Stimulated activated memory B cell treated with anti-CD40 and anti-IgM and Interleukin-4, amounts not matched to agents 10 μg/mL and 1 μg/mL and 100 μg/mL, for 72 hours (primary cell): ENCODE measurements around the gene SLC16A1.
"Not testable (repeated sequence)": the region's sequence is repeated elsewhere in the genome, so short reads cannot be mapped to it uniquely, and the experiment has no call there.

ENCODE experiments used
- ATAC-seq: fragments of 150-1000 bp; cut with Tn5 transposase; 2 replicates; pipeline ENCODE4 v1.10.0; 2021
- H3K27ac Mint-ChIP-seq: one replicate; pipeline ENCODE4 v1.8.0; 2022; ENCODE audit warnings: mild to moderate bottlenecking, mixed read lengths
- H3K27me3 Mint-ChIP-seq: one replicate; pipeline ENCODE4 v1.8.0; 2022; ENCODE audit warnings: mixed read lengths
- H3K36me3 Mint-ChIP-seq: one replicate; pipeline ENCODE4 v1.8.0; 2022; ENCODE audit warnings: mixed read lengths
- H3K4me1 Mint-ChIP-seq: one replicate; pipeline ENCODE4 v1.8.0; 2022; ENCODE audit warnings: mixed read lengths
- H3K4me3 Mint-ChIP-seq: one replicate; pipeline ENCODE4 v1.8.0; 2022; ENCODE audit warnings: mild to moderate bottlenecking, moderate library complexity, mixed read lengths
- H3K9me3 Mint-ChIP-seq: one replicate; pipeline ENCODE4 v1.8.0; 2022; ENCODE audit warnings: mixed read lengths

SLC16A1 gene

DNA sequence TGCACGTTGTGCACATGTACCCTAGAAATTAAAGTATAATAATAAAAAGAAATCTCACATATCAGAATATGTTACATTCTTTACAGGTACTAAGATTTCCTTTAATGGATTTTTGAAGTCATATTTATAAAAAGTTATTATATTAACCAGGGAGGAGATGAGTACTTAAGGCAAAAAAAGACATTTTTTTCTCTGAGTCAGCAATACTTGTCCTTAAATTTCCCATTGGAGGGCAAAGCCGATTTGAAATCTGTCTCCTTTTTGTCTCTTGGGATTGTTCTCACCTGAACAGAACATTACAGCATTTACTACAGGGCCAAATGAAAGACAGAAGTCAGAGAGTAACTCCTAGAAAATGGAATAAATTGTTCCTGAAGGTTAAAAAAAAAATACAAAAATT is 26.3 kb upstream of the SLC16A1 start:
- Mint-ChIP-seq H3K4me3 (no peak overlapping the region), H3K9me3 (no peaks in the 10 kb centered on the region), H3K27me3 (no peaks in the 10 kb centered on the region), H3K27ac (peak overlapping the region; percentile 78), H3K4me1 (peaks cover 20% of the 10 kb centered on the region), H3K36me3 (peaks cover 3% of the 10 kb centered on the region)
- no peak for ATAC-seq

GRCh38 chr1:112981834-112982233 is 25.8 kb upstream of the SLC16A1 start:
- H3K4me3 Mint-ChIP-seq, H3K27ac Mint-ChIP-seq, ATAC-seq, H3K9me3 Mint-ChIP-seq, H3K27me3 Mint-ChIP-seq, H3K36me3 Mint-ChIP-seq: not testable (repeated sequence)
- H3K4me1 Mint-ChIP-seq, result peaks cover 20% of the 10 kb centered on the region

DNA sequence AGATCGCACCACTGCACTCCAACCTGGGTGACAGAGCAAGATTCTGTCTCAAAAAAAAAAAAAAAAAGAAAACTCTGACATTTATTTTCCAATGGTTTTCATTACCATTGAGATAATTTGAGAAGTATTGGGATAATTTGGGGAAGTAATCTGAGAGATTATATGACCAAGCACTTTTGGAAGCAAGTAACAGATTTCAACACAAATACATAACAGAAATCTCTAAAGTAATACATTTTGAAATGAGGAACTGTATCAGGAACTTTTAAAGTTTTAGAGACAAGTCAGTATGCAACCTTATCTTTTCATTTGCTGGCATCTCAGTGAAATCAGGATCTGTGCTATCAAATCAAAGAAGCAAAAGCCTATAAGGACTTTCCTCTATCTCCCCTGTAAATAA is 25.4 kb upstream of the SLC16A1 start:
- Mint-ChIP-seq H3K4me3 (no peak overlapping the region), H3K27ac (no peak overlapping the region), H3K36me3 (no peaks in the 10 kb centered on the region), H3K27me3 (no peaks in the 10 kb centered on the region), H3K4me1 (peaks cover 20% of the 10 kb centered on the region), H3K9me3 (no peaks in the 10 kb centered on the region)
- ATAC-seq, result no peak

GRCh38 chr1:112975336-112975735 is 19.3 kb upstream of the SLC16A1 start:
- H3K4me1 Mint-ChIP-seq, result no peaks in the 10 kb centered on the region
- no peak overlapping the region for H3K4me3 Mint-ChIP-seq
- H3K36me3 Mint-ChIP-seq, result peaks cover 24% of the 10 kb centered on the region
- no peak overlapping the region for H3K27ac Mint-ChIP-seq
- H3K9me3 Mint-ChIP-seq, result no peaks in the 10 kb centered on the region
- no peak for ATAC-seq
- H3K27me3 Mint-ChIP-seq, result no peaks in the 10 kb centered on the region

DNA sequence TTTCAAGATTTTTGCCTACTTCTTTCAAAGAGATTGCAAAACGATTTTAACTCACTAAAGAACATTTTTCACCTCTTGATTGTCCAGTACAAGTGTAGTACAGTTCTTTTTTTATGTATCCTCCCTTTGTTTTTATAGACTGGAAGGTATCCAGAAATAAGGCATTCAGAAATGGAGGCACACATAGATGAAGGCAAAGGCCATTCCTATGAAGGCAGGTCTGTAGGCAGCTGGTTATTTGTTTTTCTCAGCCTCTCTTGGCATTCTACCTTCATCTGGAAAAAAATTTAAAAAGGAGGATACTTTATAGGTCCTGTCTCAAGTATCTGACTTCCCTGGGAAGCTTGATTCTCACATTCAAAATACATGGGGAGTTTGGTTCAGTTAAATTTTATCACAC is 18.6 kb upstream of the SLC16A1 start:
- Mint-ChIP-seq H3K27ac (no peak overlapping the region), H3K4me3 (no peak overlapping the region), H3K36me3 (peaks cover 30% of the 10 kb centered on the region), H3K4me1 (no peaks in the 10 kb centered on the region), H3K27me3 (no peaks in the 10 kb centered on the region), H3K9me3 (no peaks in the 10 kb centered on the region)
- no peak for ATAC-seq

- Mint-ChIP-seq H3K4me1 (no peaks in the 10 kb centered on the region), H3K9me3 (no peaks in the 10 kb centered on the region), H3K27ac (no peak overlapping the region), H3K36me3 (peaks cover 36% of the 10 kb centered on the region), H3K4me3 (no peak overlapping the region), H3K27me3 (no peaks in the 10 kb centered on the region)
- ATAC-seq, result no peak
These were observed 17.8 kb upstream of the SLC16A1 start for GRCh38 chr1:112973788-112974187.

DNA sequence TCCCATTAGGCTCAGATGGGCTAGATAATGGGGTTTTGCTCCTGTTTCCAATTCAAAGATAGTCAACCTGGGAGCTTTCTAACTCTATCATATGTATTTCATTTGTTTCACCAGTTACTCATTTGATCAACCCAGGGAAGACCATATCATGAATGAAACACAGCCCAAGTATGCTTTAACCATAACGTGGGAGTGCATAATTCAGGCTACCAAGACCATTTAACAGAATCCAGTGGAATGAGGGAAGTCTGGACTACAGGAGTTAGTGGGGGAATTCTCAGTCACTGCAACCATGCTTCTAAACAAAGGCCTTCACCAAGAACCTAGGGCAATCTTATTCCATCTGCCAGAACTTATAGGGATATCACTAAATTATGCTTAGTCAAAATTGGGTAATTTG is 15.0 kb upstream of the SLC16A1 start:
- Mint-ChIP-seq H3K9me3 (no peaks in the 10 kb centered on the region), H3K4me3 (no peak overlapping the region), H3K36me3 (peaks cover 53% of the 10 kb centered on the region), H3K4me1 (no peaks in the 10 kb centered on the region), H3K27me3 (no peaks in the 10 kb centered on the region), H3K27ac (no peak overlapping the region)
- no peak for ATAC-seq

- no peak for ATAC-seq
- Mint-ChIP-seq H3K27ac (no peak overlapping the region), H3K9me3 (no peaks in the 10 kb centered on the region), H3K4me3 (no peak overlapping the region), H3K27me3 (no peaks in the 10 kb centered on the region), H3K36me3 (peaks cover 70% of the 10 kb centered on the region), H3K4me1 (peaks cover 31% of the 10 kb centered on the region)
These were observed 8.4 kb upstream of the SLC16A1 start for GRCh38 chr1:112964347-112964746.

DNA sequence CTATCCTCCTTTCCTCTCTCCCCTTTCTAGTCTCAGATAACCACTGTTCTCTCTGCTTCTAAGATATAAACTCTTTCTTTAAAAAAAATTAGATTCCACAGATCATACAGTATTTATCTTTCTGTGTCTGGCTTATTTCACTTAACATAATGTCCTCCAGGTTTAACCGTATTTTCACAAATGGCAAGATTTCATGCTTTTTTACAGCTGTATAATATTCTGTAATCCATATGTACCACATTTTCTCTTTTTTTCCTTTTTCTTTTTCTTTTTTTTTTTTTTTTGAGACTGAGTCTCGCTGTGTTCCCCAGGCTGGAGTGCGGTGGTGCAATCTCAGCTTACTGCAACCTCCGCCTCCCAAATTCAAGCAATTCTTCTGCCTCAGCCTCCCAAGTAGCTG is 5.1 kb upstream of the SLC16A1 start:
- H3K4me3 Mint-ChIP-seq, result no peak overlapping the region
- H3K9me3 Mint-ChIP-seq, result no peaks in the 10 kb centered on the region
- no peak overlapping the region for H3K27ac Mint-ChIP-seq
- no peaks in the 10 kb centered on the region for H3K27me3 Mint-ChIP-seq
- H3K36me3 Mint-ChIP-seq, result peaks cover 54% of the 10 kb centered on the region
- no peak for ATAC-seq
- peaks cover 47% of the 10 kb centered on the region for H3K4me1 Mint-ChIP-seq

DNA sequence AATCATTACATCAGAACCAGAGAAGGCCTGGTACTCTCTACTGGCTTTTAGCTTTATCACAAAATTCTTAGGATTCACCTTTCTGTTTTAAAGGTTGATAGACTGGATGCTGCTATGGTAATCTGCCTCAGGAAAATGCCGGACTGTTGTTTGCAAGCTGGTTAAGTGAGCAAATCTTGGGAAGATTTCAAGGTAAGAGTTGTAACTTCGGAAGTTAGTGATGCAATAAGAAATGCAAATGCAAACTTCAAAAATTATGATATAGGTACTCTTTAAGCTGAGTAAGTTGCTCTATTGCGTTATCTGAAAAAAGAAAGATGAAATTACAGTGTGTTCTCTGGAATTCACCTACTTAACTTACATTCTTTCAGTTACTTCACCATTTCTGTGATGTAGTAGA is 4.4 kb upstream of the SLC16A1 start:
- Mint-ChIP-seq H3K27ac (peak overlapping the region; percentile 29), H3K4me3 (no peak overlapping the region), H3K36me3 (peaks cover 47% of the 10 kb centered on the region), H3K27me3 (no peaks in the 10 kb centered on the region), H3K4me1 (peaks cover 47% of the 10 kb centered on the region), H3K9me3 (no peaks in the 10 kb centered on the region)
- no peak for ATAC-seq

DNA sequence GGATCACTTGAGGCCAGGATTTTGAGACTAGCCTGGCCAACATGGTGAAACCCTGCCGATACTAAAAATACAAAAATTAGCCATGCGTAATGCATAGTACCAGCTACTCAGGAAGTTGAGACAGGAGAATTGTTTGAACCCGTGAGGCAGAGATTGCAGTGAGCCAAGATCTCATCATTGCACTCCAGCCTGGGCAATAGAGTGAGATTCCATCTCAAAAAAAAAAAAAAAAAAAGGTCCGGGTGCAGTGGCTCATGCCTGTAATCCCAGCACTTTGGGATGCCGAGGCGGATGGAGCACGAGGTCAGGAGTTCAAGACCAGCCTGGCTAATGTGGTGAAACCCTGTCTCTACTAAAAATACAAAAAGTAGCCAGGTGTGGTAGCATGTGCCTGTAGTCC is 2.2 kb upstream of the SLC16A1 start:
- H3K4me1 Mint-ChIP-seq, result peaks cover 66% of the 10 kb centered on the region
- H3K27ac Mint-ChIP-seq, result peak overlapping the region; percentile 92
- H3K4me3 Mint-ChIP-seq, result peak overlapping the region; percentile 95
- H3K36me3 Mint-ChIP-seq, result peaks cover 42% of the 10 kb centered on the region
- not testable (repeated sequence) for H3K9me3 Mint-ChIP-seq, H3K27me3 Mint-ChIP-seq, ATAC-seq

- peak overlapping the region; percentile 95 for H3K4me3 Mint-ChIP-seq
- no peaks in the 10 kb centered on the region for H3K9me3 Mint-ChIP-seq
- no peaks in the 10 kb centered on the region for H3K27me3 Mint-ChIP-seq
- H3K4me1 Mint-ChIP-seq, result peaks cover 59% of the 10 kb centered on the region
- ATAC-seq, result peak; percentile 61
- H3K36me3 Mint-ChIP-seq, result peaks cover 35% of the 10 kb centered on the region
- peak overlapping the region; percentile 92 for H3K27ac Mint-ChIP-seq
These were observed 1.3 kb upstream of the SLC16A1 start for GRCh38 chr1:112957133-112957812.

GRCh38 chr1:112956544-112957132 is 642 bp upstream of the SLC16A1 start:
- Mint-ChIP-seq H3K9me3 (no peaks in the 10 kb centered on the region), H3K36me3 (peaks cover 31% of the 10 kb centered on the region), H3K4me3 (peak overlapping the region; percentile 95), H3K27ac (peak overlapping the region; percentile 92), H3K27me3 (no peaks in the 10 kb centered on the region), H3K4me1 (peaks cover 57% of the 10 kb centered on the region)
- peak; percentile 18 for ATAC-seq

GRCh38 chr1:112954945-112955772 is 837 bp downstream of the SLC16A1 start:
- ATAC-seq, result peak; percentile 18
- H3K9me3 Mint-ChIP-seq, result no peaks in the 10 kb centered on the region
- no peaks in the 10 kb centered on the region for H3K27me3 Mint-ChIP-seq
- H3K27ac Mint-ChIP-seq, result peak overlapping the region; percentile 92
- peaks cover 42% of the 10 kb centered on the region for H3K4me1 Mint-ChIP-seq
- peak overlapping the region; percentile 95 for H3K4me3 Mint-ChIP-seq
- H3K36me3 Mint-ChIP-seq, result peaks cover 16% of the 10 kb centered on the region

GRCh38 chr1:112954017-112954650 is 1.9 kb downstream of the SLC16A1 start:
- H3K4me3 Mint-ChIP-seq, result no peak overlapping the region
- no peaks in the 10 kb centered on the region for H3K27me3 Mint-ChIP-seq
- no peak for ATAC-seq
- H3K9me3 Mint-ChIP-seq, result no peaks in the 10 kb centered on the region
- H3K27ac Mint-ChIP-seq, result no peak overlapping the region
- peaks cover 35% of the 10 kb centered on the region for H3K4me1 Mint-ChIP-seq
- peaks cover 11% of the 10 kb centered on the region for H3K36me3 Mint-ChIP-seq
